Breast epithelium (tissue), 4 donors: Measurements from ENCODE around the gene COL25A1. TPM values are rescaled to one million over a fixed set of nuclear protein-coding genes. Genes with fewer than 3 reads are reported as not detected.

ENCODE experiments used
- DNase-seq, 2 donors: peaks; one replicate each; pipeline ENCODE4 v3.0.0-alpha.2; 2019; ENCODE audit warnings: low spot score in 2 of 2
- H3K27ac ChIP-seq, 2 donors: fragments of 200-600 bp; sonication (generic) in 1 of 2; one replicate each; pipeline ENCODE4 v1.5.1; 2016 to 2019; ENCODE audit warnings: mild to moderate bottlenecking in 1 of 2
- H3K27me3 ChIP-seq, 2 donors: fragments of 200-600 bp; sonication (generic) in 1 of 2; one replicate each; pipeline versions ENCODE4 v1.5.1 to v1.6.0; 2017 to 2019; ENCODE audit warnings: control low read depth in 1 of 2, mild to moderate bottlenecking in 1 of 2
- H3K36me3 ChIP-seq: fragments of 200-600 bp; one replicate; pipeline ENCODE4 v1.5.1; 2019
- H3K4me1 ChIP-seq, 2 donors: fragments of 200-600 bp; sonication (generic); one replicate each; pipeline ENCODE4 v1.5.1; 2016 to 2019; ENCODE audit warnings: control low read depth in 1 of 2
- H3K4me3 ChIP-seq, 3 donors: fragments of 200-600 bp; sonication (generic); 1 replicate in 2 of 3; 2 replicates in 1 of 3; pipeline ENCODE4 v1.5.1; 2016 to 2019; ENCODE audit warnings: mild to moderate bottlenecking in 3 of 3, moderate library complexity in 2 of 3
- H3K9me3 ChIP-seq, 2 donors: fragments of 200-600 bp; sonication (generic) in 1 of 2; one replicate each; pipeline ENCODE4 v1.5.1; 2016 to 2019; ENCODE audit warnings: control low read depth in 1 of 2
- CTCF ChIP-seq, 3 donors: fragments of 450-650 bp; IDR thresholded peaks; one replicate each; pipeline ENCODE4 v1.5.1; 2016 to 2017; ENCODE audit warnings: antibody characterized with exemption in 3 of 3, mild to moderate bottlenecking in 3 of 3, moderate library complexity in 3 of 3
- POLR2A ChIP-seq: fragments of 450-650 bp; IDR thresholded peaks from one replicate; pipeline ENCODE4 v1.6.1; 2016; ENCODE audit warnings: antibody characterized with exemption, mild to moderate bottlenecking, moderate library complexity
- POLR2AphosphoS5 ChIP-seq, 3 donors: sonication (generic); formaldehyde crosslinking; IDR thresholded peaks; one replicate each; pipeline ENCODE4 v1.6.1; 2017; ENCODE audit warnings: antibody characterized with exemption in 3 of 3
- intact Hi-C: fragments of 100-400 bp; cut with DNase I; formaldehyde crosslinking; loops from one replicate; pipeline ENCODE4 v1.15.1; 2023; ENCODE audit warnings: low total_unique reads
- total RNA-seq, 3 donors: library from RNA; depleted of rRNA; stranded (reverse); fragments of >200 nt; gene quantifications; one replicate each; pipeline ENCODE4 v1.1.0, GENCODE V29; 2016

COL25A1 gene
- total RNA-seq, 3 donors from 2014 or later, result 2.6 to 11.0 (median 2.8) TPM

GRCh38 chr4:109009909-109010308, 292.5 kb downstream of the COL25A1 start:
- H3K27me3 ChIP-seq, result no peaks in the 10 kb centered on the region
- no peak for DNase-seq
- no peak overlapping the region for H3K4me3 ChIP-seq

GRCh38 chr4:109007976-109008375, 294.5 kb downstream of the COL25A1 start:
- Histone ChIP-seq H3K4me1 (no peaks in the 10 kb centered on the region), H3K9me3 (no peaks in the 10 kb centered on the region), H3K36me3 (no peaks in the 10 kb centered on the region), H3K4me3 (no peak overlapping the region), H3K27ac (no peak overlapping the region), H3K27me3 (no peaks in the 10 kb centered on the region)
- intact Hi-C loops, result no loop called here
- no peak for DNase-seq
- TF ChIP-seq CTCF (IDR thresholded peaks at IDR 0.05) (no peak), POLR2A (no peak), POLR2AphosphoS5 (IDR thresholded peaks at IDR 0.05) (no peak)

More at GRCh38 chr4:109009909-109010308, 292.5 kb downstream of the COL25A1 start:
- Histone ChIP-seq H3K27ac (no peak overlapping the region), H3K9me3 (no peaks in the 10 kb centered on the region), H3K36me3 (no peaks in the 10 kb centered on the region), H3K4me1 (no peaks in the 10 kb centered on the region)
- intact Hi-C loops, result no loop called here
- TF ChIP-seq POLR2A, result no peak
- TF ChIP-seq POLR2AphosphoS5 (IDR thresholded peaks at IDR 0.05), result no peak
- TF ChIP-seq CTCF (IDR thresholded peaks at IDR 0.05), result no peak

- Histone ChIP-seq H3K4me1 (no peaks in the 10 kb centered on the region), H3K9me3 (no peaks in the 10 kb centered on the region), H3K27me3 (no peaks in the 10 kb centered on the region), H3K36me3 (no peaks in the 10 kb centered on the region), H3K4me3 (no peak overlapping the region), H3K27ac (no peak overlapping the region)
- TF ChIP-seq POLR2AphosphoS5 (IDR thresholded peaks at IDR 0.05) (no peak), CTCF (IDR thresholded peaks at IDR 0.05) (no peak), POLR2A (no peak)
- DNase-seq, result no peak
- intact Hi-C loops, result no loop called here
These were observed 296.9 kb downstream of the COL25A1 start for GRCh38 chr4:109005523-109005922.

GRCh38 chr4:109004418-109004817, 298.0 kb downstream of the COL25A1 start:
- no peaks in the 10 kb centered on the region for H3K4me1 ChIP-seq
- intact Hi-C loops, result no loop called here
- DNase-seq, result no peak
- no peaks in the 10 kb centered on the region for H3K27me3 ChIP-seq
- no peak for TF ChIP-seq POLR2AphosphoS5 (IDR thresholded peaks at IDR 0.05)
- no peak for TF ChIP-seq CTCF (IDR thresholded peaks at IDR 0.05)
- no peak for TF ChIP-seq POLR2A
- no peak overlapping the region for H3K27ac ChIP-seq
- H3K4me3 ChIP-seq, result no peak overlapping the region
- no peaks in the 10 kb centered on the region for H3K36me3 ChIP-seq
- H3K9me3 ChIP-seq, result no peaks in the 10 kb centered on the region

- Histone ChIP-seq H3K27ac (no peak overlapping the region), H3K36me3 (no peaks in the 10 kb centered on the region), H3K4me3 (no peak overlapping the region), H3K27me3 (no peaks in the 10 kb centered on the region), H3K4me1 (no peaks in the 10 kb centered on the region), H3K9me3 (no peaks in the 10 kb centered on the region)
- no peak for TF ChIP-seq POLR2AphosphoS5 (IDR thresholded peaks at IDR 0.05)
- no peak for TF ChIP-seq CTCF (IDR thresholded peaks at IDR 0.05)
- no peak for TF ChIP-seq POLR2A
- intact Hi-C loops, result no loop called here
- DNase-seq, result no peak
These were observed 298.5 kb downstream of the COL25A1 start for GRCh38 chr4:109003964-109004363.
